H1 (cell line): ENCODE results near the gene UNC80. TPM values are rescaled to one million over a fixed set of nuclear protein-coding genes. Genes with fewer than 3 reads are reported as not detected.

Source experiments
- CTCF ChIA-PET: fragments of 300-600 bp; sonication (Branson Sonifier 250); formaldehyde crosslinking; loops from one replicate; lab custom pipeline; 2021; ENCODE audit not compliant: partially characterized antibody; lab: Charles Lee
- POLR2A ChIA-PET: fragments of 300-600 bp; sonication (Branson Sonifier 250); formaldehyde crosslinking; loops from one replicate; lab custom pipeline; 2021; ENCODE audit warnings: inconsistent platforms; ENCODE audit not compliant: partially characterized antibody; lab: Charles Lee
- DNase-seq, 2 experiments: peaks; one replicate each; pipeline versions ENCODE4 v3.0.0 to v3.0.0-alpha.2; 2010 to 2022; ENCODE audit warnings: low spot score in 2 of 2, low read depth in 1 of 2, mixed read lengths in 1 of 2
- FAIRE-seq: peaks from 2 replicates; lab custom pipeline; 2011; peaks lifted over from hg19 to GRCh38; lab: Jason Lieb, UNC
- H2AFZ ChIP-seq: 2 replicates; pipeline ENCODE4 v1.8.1; 2012; ENCODE audit warnings: low read length, inconsistent platforms
- H2AK5ac ChIP-seq: 2 replicates; pipeline ENCODE4 v1.6.1; 2013; ENCODE audit warnings: low read depth, low read length
- H2BK120ac ChIP-seq: replicated peaks from 2 replicates; pipeline ENCODE3; 2013; ENCODE audit warnings: low read depth, low read length, inconsistent platforms
- H2BK12ac ChIP-seq: 2 replicates; pipeline ENCODE4 v1.6.1; 2013; ENCODE audit warnings: low read depth, low read length
- H2BK15ac ChIP-seq: 2 replicates; pipeline ENCODE4 v1.6.1; 2013; ENCODE audit warnings: low read length
- H2BK20ac ChIP-seq: 2 replicates; pipeline ENCODE4 v1.6.1; 2013; ENCODE audit warnings: low read length
- H2BK5ac ChIP-seq: 2 replicates; pipeline ENCODE4 v1.6.1; 2013; ENCODE audit warnings: low read depth, low read length
- H3K14ac ChIP-seq: 2 replicates; pipeline ENCODE4 v1.6.1; 2013; ENCODE audit warnings: inconsistent platforms; ENCODE audit not compliant: insufficient read length
- H3K18ac ChIP-seq: 2 replicates; pipeline ENCODE4 v1.6.1; 2013; ENCODE audit warnings: low read length; ENCODE audit errors: extremely low read depth
- H3K23ac ChIP-seq: 2 replicates; pipeline ENCODE4 v1.6.1; 2013; ENCODE audit warnings: inconsistent platforms; ENCODE audit not compliant: insufficient read length
- H3K23me2 ChIP-seq: 2 replicates; pipeline ENCODE4 v1.6.1; 2013; ENCODE audit warnings: low read depth, low read length
- H3K27ac ChIP-seq: 2 replicates; pipeline ENCODE4 v1.6.1; 2011; ENCODE audit warnings: low read depth, low read length, inconsistent platforms
- H3K27me3 ChIP-seq, 4 experiments: replicated peaks in 1 of 4; 1 replicate in 1 of 4; 2 replicates in 3 of 4; pipeline versions ENCODE4 v1.6.1 to v1.8.1; 2011 to 2013; ENCODE audit warnings: low read length in 3 of 4, mild to moderate bottlenecking in 3 of 4, inconsistent platforms in 2 of 4, mixed read lengths in 2 of 4, moderate library complexity in 1 of 4; ENCODE audit not compliant: control insufficient read depth in 3 of 4, insufficient read depth in 3 of 4; ENCODE audit errors: extremely low read depth in 1 of 4
- H3K36me3 ChIP-seq, 4 experiments: 2 replicates each; pipeline versions ENCODE4 v1.6.1 to v1.8.1; 2011 to 2013; ENCODE audit warnings: mild to moderate bottlenecking in 4 of 4, low read length in 3 of 4, moderate library complexity in 2 of 4, control low read depth in 1 of 4, inconsistent platforms in 1 of 4; ENCODE audit not compliant: insufficient read depth in 4 of 4, control insufficient read depth in 2 of 4
- H3K4ac ChIP-seq: replicated peaks from 2 replicates; pipeline ENCODE3; 2013; ENCODE audit warnings: low read length, low read depth, mixed read lengths, inconsistent platforms; ENCODE audit not compliant: insufficient read length
- H3K4me1 ChIP-seq, 4 experiments: replicated peaks in 1 of 4; 1 replicate in 1 of 4; 2 replicates in 3 of 4; pipeline versions ENCODE4 v1.6.1 to v1.8.1; 2011 to 2013; ENCODE audit warnings: low read length in 3 of 4, inconsistent platforms in 2 of 4, mixed read lengths in 1 of 4; ENCODE audit not compliant: insufficient read depth in 4 of 4, control insufficient read depth in 3 of 4
- H3K4me2 ChIP-seq, 2 experiments: 2 replicates each; pipeline versions ENCODE4 v1.6.1 to v1.8.1; 2011 to 2013; ENCODE audit warnings: low read depth in 2 of 2, low read length in 2 of 2, control low read depth in 1 of 2, inconsistent platforms in 1 of 2, mild to moderate bottlenecking in 1 of 2; ENCODE audit not compliant: insufficient read depth in 1 of 2
- H3K4me3 ChIP-seq, 4 experiments: fragments of 200-600, 300-600 bp in 1 of 4; sonication (generic), shearing (Covaris generic), sonication (Bioruptor Twin) in 1 of 4; 2 replicates each; pipeline versions ENCODE4 v1.5.1 to v1.8.1; 2011 to 2016; ENCODE audit warnings: low read length in 4 of 4, low read depth in 3 of 4, control low read depth in 2 of 4, inconsistent platforms in 2 of 4, mild to moderate bottlenecking in 2 of 4, mixed read lengths in 1 of 4, moderate library complexity in 1 of 4; ENCODE audit not compliant: insufficient read depth in 2 of 4; ENCODE audit errors: extremely low read depth in 1 of 4
- H3K56ac ChIP-seq: replicated peaks from 2 replicates; pipeline ENCODE3; 2013; ENCODE audit warnings: low read depth, mild to moderate bottlenecking, mixed read lengths, low read length, inconsistent platforms; ENCODE audit not compliant: insufficient read length
- H3K79me1 ChIP-seq: 2 replicates; pipeline ENCODE4 v1.6.1; 2013; ENCODE audit warnings: low read depth, low read length, control low read depth
- H3K79me2 ChIP-seq, 2 experiments: 2 replicates each; pipeline versions ENCODE4 v1.6.1 to v1.8.1; 2012 to 2013; ENCODE audit warnings: low read length in 2 of 2, mild to moderate bottlenecking in 2 of 2, inconsistent platforms in 1 of 2; ENCODE audit not compliant: insufficient read depth in 2 of 2, control insufficient read depth in 1 of 2
- H3K9ac ChIP-seq, 4 experiments: replicated peaks in 1 of 4; 1 replicate in 1 of 4; 2 replicates in 3 of 4; pipeline versions ENCODE4 v1.6.1 to v1.8.1; 2011 to 2013; ENCODE audit warnings: low read depth in 3 of 4, low read length in 3 of 4, control low read depth in 2 of 4, mild to moderate bottlenecking in 2 of 4, moderate library complexity in 2 of 4, inconsistent platforms in 1 of 4; ENCODE audit errors: extremely low read depth in 1 of 4
- H3K9me3 ChIP-seq, 2 experiments: 2 replicates each; pipeline versions ENCODE4 v1.6.1 to v1.8.1; 2012 to 2013; ENCODE audit warnings: mild to moderate bottlenecking in 2 of 2, moderate library complexity in 2 of 2, control low read depth in 1 of 2, inconsistent platforms in 1 of 2, low read depth in 1 of 2, low read length in 1 of 2, mixed read lengths in 1 of 2; ENCODE audit not compliant: insufficient read depth in 2 of 2
- H4K20me1 ChIP-seq, 2 experiments: replicated peaks in 1 of 2; 2 replicates each; pipeline versions ENCODE3 to v1.8.1; 2011 to 2013; ENCODE audit warnings: inconsistent platforms in 2 of 2, low read length in 2 of 2, mild to moderate bottlenecking in 1 of 2; ENCODE audit not compliant: insufficient read depth in 2 of 2, control insufficient read depth in 1 of 2
- H4K5ac ChIP-seq: 2 replicates; pipeline ENCODE4 v1.6.1; 2013; ENCODE audit warnings: low read length, low read depth, mixed read lengths, inconsistent platforms; ENCODE audit not compliant: insufficient read length
- H4K8ac ChIP-seq: 2 replicates; pipeline ENCODE4 v1.8.0; 2013; ENCODE audit warnings: mild to moderate bottlenecking, moderate library complexity, low read length, inconsistent platforms; ENCODE audit not compliant: insufficient read depth; ENCODE audit errors: extremely low read depth
- H4K91ac ChIP-seq: replicated peaks from 2 replicates; pipeline ENCODE3; 2013; ENCODE audit warnings: low read length, mixed read lengths, inconsistent platforms; ENCODE audit not compliant: insufficient read length
- EGR1 ChIP-seq: IDR thresholded peaks from 2 replicates; pipeline ENCODE4 v1.6.1; 2011; ENCODE audit warnings: low read depth, low read length, borderline replicate concordance
- WGBS, 2 experiments: shearing (Covaris generic) in 1 of 2; methylation state at CpG; one replicate each; pipeline versions ENCODE4 v1.1.6 to v1.1.7; 2013 to 2015; ENCODE audit warnings: low lambda C conversion rate in 2 of 2, mixed read lengths in 2 of 2, inconsistent platforms in 1 of 2, low coverage in 1 of 2, missing lambda C conversion rate in 1 of 2; ENCODE audit not compliant: insufficient replicate concordance in 2 of 2, insufficient coverage in 1 of 2, insufficient read length in 1 of 2; ENCODE audit errors: extremely low coverage in 1 of 2, missing lambda C conversion rate in 1 of 2; 5-methylcytosine and 5-hydroxymethylcytosine counted together
- polyA plus RNA-seq, 7 experiments: library from polyadenylated mRNA; depleted of rRNA in 3 of 7; stranded (reverse) in 5 of 7; unstranded in 2 of 7; fragments of >200 nt in 5 of 7; fragments of 200-250 nt in 2 of 7; gene quantifications; 1 replicate in 5 of 7; 2 replicates in 1 of 7; 4 replicates in 1 of 7; pipeline versions ENCODE4 v1.2.1 to v1.2.3, GENCODE V29; 2011 to 2013; ENCODE audit warnings: missing spikeins in 2 of 7, mixed read lengths in 2 of 7
- total RNA-seq: library from RNA; stranded (reverse); fragmentation: NEBNext Ultra II Directional; extraction: Animal tissue kit (Norgen Biotek cat#: 25700); gene quantifications from 2 replicates; pipeline ENCODE4 v1.2.1, GENCODE V29; 2021

UNC80 gene
- total and polyA plus RNA-seq, 2 of the 8 experiments (the other 6 are each of a cell fraction or from before 2014, with no cell fraction given), result 0.53 to 0.56 TPM

- Histone ChIP-seq H3K27me3 (no peaks in the 10 kb centered on the region), H3K9me3 (no peaks in the 10 kb centered on the region; a peak in 1 of 4 replicates), H2BK15ac (no peak overlapping the region), H3K36me3 (no peaks in the 10 kb centered on the region), H4K8ac (no peak overlapping the region), H4K91ac (no peak overlapping the region), H3K4me1 (no peaks in the 10 kb centered on the region), H2AK5ac (no peak overlapping the region), H3K79me2 (no peaks in the 10 kb centered on the region), H2BK20ac (no peak overlapping the region), H2BK120ac (no peak overlapping the region), H4K20me1 (no peaks in the 10 kb centered on the region), H3K23ac (no peak overlapping the region), H3K4me3 (no peak overlapping the region), H2AFZ (no peak overlapping the region), H3K4me2 (no peak overlapping the region), H3K27ac (no peak overlapping the region), H3K23me2 (no peaks in the 10 kb centered on the region), H3K56ac (no peak overlapping the region), H3K79me1 (no peaks in the 10 kb centered on the region), H3K18ac (no peak overlapping the region), H3K4ac (no peak overlapping the region), H4K5ac (no peak overlapping the region), H3K9ac (no peak overlapping the region), H3K14ac (no peak overlapping the region), H2BK12ac (no peak overlapping the region), H2BK5ac (no peak overlapping the region)
- WGBS, 2 experiments, result 59% methylated on average over 3 of the region's 3 CpGs; no CpG with 5 or more reads in 1 of the 2 experiments
- POLR2A ChIA-PET, result no interaction called here
- DNase-seq (no peak), FAIRE-seq (no peak)
- CTCF ChIA-PET, result interaction anchor here (2.4 kb wide), 1 partner anchor 10 kb away, joined by 11 read pairs; no protein-coding TSS in a partner anchor
- TF ChIP-seq EGR1, result no peak
These were observed 34.7 kb downstream of the UNC80 start for GRCh38 chr2:209806318-209806717.
